DMS153 (cell line): ENCODE measurements around the gene BLVRB.
"Not testable (repeated sequence)": the region's sequence is repeated elsewhere in the genome, so short reads cannot be mapped to it uniquely, and the experiment has no call there.

Experiments
- DNase-seq: peaks from one replicate; lab custom pipeline; 2025; lab: John Stamatoyannopoulos, UW

The BLVRB gene

GRCh38 chr19:40465557-40466218, at the start of gene BLVRB:
TSS of gene BLVRB (minus strand) at chr19:40465745. CDS start at chr19:40465688, 57 bp downstream.
- DNase-seq, result peak; percentile 95

DNA sequence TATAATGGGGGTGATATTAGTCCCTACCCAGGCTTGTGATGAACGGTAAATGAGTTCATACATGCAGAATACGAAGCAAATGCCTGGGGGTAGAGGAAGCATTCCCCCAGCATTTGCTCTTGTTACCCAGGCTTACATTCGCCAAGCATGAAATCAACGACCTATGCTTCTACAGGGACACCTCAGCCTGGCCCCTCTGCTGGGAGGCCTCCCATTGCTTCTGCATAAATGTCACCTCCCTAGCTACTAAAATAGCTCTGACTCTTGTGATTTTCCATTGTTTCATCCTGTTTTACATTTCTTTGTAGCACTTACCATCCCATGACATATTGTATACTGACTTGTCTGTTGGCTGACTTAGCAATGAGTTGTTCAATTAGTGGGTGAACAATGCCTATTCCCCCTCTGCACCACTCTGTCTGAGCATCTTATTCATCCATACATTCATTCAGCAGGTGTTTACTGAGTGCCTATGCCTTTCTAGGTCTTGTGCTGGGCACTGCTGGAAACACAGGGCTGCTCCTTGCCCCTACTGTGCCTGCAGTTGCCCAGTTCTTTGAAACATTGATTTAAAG, 48.3 kb upstream of the BLVRB start:
- DNase-seq, result no peak

DNA sequence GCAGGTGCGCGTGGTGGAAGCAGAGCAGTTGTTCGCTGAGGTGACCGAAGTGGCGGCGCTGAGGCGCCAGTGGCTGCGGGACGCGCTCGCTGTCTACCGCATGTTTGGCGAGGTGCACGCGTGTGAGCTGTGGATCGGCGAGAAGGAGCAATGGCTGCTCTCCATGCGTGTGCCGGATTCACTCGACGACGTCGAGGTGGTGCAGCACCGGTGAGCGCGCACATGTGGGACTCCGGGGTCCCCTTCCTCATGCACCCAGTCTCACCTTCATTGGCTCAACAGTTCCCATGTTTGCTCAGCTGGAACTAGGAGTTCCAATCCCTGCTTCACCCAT, 47.8 kb upstream of the BLVRB start:
- no peak for DNase-seq

DNA sequence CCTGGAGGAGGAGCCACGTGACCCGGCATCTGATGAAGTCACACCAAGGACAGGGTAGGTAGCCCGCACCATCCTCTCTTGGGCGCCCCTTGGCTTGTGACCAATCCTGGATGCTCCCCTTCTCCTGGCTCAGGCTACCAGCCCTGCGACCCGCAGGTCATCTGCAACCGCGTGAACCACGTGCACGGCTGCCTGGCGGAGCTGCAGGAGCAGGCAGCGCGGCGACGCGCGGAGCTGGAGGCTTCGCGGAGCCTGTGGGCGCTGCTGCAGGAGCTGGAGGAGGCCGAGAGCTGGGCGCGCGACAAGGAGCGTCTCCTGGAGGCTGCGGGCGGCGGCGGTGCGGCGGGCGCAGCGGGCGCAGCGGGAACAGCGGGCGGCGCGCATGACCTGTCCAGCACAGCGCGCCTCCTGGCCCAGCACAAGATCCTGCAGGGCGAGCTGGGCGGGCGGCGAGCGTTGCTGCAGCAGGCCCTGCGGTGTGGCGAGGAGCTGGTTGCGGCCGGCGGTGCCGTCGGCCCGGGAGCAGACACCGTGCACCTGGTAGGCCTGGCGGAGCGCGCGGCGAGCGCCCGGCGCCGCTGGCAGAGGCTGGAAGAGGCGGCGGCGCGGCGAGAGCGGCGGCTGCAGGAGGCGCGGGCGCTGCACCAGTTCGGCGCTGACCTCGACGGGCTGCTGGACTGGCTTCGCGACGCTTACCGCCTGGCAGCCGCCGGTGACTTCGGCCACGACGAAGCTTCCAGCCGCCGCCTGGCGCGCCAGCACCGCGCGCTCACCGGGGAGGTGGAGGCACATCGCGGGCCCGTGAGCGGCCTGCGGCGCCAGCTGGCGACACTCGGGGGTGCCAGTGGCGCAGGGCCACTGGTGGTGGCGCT, 47.2 kb upstream of the BLVRB start:
- DNase-seq, result no peak

GRCh38 chr19:40512110-40512472, 46.5 kb upstream of the BLVRB start:
- DNase-seq, result no peak

DNA sequence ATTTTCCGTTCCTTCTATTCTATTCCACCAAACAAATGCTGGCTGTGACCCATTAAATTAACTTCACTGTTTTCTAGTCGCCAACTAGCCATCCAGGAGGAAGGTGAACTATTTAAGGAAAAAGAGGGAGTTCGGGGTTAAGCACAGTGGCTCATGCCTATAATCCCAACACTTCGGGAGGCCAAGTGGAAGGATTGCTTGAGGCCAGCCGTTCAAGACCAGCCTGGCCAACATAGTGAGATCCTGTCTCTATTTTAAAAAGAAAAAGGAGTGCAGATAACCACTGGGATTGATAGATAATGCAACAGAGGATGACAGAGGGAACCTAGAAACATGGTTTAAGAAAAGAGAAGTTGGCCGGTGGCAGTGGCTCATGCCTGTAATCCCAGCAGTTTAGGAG, 45.9 kb upstream of the BLVRB start:
- no peak for DNase-seq

GRCh38 chr19:40510526-40511115, 45.1 kb upstream of the BLVRB start:
- no peak for DNase-seq

DNA sequence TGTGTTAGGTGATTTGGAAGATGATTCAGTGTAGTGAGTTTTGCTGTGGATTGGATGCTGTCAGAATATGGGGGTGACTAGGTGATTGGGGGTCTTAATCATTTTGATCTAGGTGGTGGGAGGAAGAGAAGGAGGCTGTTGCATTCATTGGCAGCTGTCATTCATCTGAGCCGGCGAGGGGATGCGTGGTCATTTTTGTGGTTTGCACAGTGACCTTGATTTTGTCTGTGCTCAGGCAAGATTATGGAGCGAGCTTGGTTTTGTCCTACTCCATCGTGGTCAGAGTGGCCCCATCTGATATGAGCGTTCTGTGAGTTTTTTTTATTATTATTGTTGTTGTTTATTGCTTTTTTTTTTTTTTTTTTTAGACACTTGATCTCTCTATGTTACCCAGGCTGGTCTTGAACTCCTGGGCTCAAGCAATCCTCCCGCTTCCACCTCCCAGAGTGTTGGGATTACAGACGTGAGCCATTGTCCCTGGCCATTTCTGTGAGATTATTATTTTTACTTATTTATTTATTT, 43.3 kb upstream of the BLVRB start:
- DNase-seq, result no peak

GRCh38 chr19:40507892-40508291, 42.3 kb upstream of the BLVRB start:
- DNase-seq, result no peak

DNA sequence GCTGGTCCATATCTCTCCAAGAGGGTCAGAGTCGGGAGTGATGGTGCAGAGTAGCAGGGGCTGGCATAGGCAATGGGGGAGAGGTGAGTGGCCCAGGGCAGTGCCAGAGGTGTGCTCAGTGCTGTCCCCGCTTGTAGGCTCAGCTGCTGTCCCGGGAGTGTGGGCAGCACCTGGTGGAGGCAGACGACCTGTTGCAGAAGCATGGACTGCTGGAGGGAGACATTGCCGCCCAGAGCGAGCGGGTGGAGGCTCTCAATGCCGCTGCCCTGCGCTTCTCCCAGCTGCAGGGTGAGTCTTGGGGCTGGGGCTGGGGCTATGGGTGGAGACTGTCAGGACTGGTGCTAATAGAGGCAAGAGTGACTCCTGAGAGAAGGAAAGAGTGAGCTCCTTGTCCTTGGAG, 40.6 kb upstream of the BLVRB start:
- DNase-seq, result no peak

DNA sequence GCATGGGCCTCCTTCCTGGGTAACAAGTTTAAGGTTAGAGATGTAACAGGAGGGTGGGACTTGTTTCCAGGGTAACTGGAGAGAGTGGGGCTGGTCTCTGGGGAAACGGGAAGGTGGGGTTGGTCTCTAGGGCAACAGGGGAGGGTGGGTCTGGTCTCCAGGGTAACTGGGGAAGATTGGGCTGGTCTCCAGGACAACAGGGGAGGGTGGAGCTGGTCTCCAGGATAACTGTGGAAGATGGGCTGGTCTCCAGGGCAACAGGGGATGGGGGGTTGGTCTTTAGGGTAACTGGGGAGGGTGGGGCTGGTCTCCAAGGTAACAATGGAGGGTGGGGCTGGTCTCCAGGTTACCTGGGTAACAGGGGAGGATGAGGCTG, 37.8 kb upstream of the BLVRB start:
- DNase-seq, result no peak

DNA sequence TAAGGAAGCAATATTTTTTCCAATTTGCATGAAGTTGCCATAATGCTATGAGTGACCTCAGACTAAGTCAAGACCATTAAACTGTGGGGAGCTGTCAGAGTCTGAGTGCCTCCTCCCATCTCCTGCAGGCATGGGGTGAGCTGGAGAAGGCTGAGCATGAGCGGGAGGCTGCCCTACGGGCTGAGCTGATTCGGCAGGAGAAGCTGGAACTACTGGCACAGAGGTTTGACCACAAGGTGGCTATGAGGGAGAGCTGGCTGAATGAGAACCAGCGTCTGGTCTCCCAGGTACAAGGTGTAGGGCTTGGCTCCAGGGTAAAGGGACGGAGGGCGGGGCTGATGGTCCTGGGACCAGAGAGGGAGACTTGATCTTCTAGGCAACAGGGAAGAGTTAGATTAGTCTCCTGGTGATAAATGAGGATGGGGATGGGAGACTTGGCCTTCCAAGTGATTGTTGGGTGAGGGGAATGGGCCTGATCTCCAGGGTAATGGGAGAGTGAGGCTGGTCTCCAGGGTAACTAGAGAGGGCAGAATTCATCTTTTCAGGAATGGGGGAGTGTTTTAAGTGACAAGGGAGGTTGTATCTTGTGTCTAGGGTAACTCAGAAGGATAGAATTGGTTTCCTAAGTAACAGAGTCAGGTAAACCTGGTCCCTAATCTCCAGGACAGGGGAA, 37.2 kb upstream of the BLVRB start:
- no peak for DNase-seq

GRCh38 chr19:40502081-40502480, 36.5 kb upstream of the BLVRB start:
- no peak for DNase-seq

DNA sequence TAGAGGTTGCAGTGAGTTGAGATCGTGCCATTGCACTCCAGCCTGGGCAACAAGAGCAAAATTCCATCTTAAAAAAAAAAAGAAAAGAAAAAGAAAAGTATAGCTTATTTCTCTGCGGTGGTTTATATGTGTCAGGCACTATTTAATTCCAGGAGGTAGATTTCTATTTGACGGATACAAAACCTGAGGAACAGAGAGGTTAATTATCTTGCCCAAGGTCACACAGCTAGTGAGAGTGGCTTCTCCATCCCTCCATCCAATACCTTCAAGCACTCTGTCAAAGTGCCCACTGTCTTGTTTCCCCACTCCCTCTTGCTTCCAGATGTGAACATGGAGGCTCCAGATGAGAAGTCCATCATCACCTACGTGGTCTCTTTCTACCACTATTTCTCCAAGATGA, 36.1 kb upstream of the BLVRB start:
- no peak for DNase-seq

GRCh38 chr19:40500678-40501530, 35.4 kb upstream of the BLVRB start:
- DNase-seq, result not testable (repeated sequence)

- DNase-seq, result no peak
Observed at GRCh38 chr19:40499320-40499719, 33.8 kb upstream of the BLVRB start.

GRCh38 chr19:40497214-40497613, 31.7 kb upstream of the BLVRB start:
- no peak for DNase-seq

GRCh38 chr19:40494191-40494838, 28.8 kb upstream of the BLVRB start:
- DNase-seq, result no peak

DNA sequence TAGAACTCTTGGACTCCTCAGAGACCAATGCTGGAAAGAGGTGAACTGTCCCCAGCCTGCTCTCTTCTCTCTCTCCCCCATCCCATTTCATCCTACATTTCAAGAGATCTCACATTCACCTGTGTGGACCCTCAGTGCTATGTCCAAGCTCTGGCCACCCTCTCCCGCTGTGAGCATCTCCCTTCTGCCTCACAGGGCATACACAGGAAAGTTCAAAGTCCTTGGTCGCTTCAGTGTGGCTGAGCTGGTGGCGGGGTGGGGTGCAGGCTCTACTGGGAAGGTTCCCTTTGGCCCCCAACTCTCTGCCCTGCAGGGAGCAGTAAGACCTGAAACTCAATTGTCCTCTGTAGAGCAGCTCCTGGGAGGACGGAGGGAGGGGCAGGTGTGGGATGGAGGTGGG, 28.2 kb upstream of the BLVRB start:
- no peak for DNase-seq

DNA sequence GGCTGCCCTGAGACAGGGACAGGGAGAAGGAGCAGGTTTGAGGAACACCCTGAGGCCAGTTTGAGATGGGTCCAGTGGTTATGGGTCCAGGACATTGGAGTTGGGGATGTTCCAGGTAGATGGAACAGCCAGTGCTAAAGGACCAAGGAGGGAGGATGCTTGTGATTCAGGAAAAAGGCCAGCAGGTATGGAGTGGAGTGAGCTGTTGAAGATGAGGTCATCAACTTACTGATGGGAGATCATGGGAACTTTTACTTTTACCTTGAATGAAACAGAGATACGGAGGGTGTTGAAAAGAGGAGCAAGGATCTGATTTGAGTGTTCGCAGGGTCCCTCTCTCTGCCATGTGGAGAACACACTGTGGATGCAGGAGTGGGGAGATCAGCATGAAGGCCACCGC, 26.7 kb upstream of the BLVRB start:
- no peak for DNase-seq

GRCh38 chr19:40489882-40490230, 24.3 kb upstream of the BLVRB start:
- no peak for DNase-seq
